ENCODE data around the gene PIRT. TPM values are rescaled to one million over a fixed set of nuclear protein-coding genes. Genes with fewer than 3 reads are reported as not detected.

Gene PIRT
- total RNA-seq, 1 donor from 2014 or later: 0.32 TPM

- Mint-ChIP-seq H3K4me3 (ENCODE audit: unreplicated experiment) (peak overlapping the region; percentile 83), H3K9me3 (ENCODE audit: unreplicated experiment) (peaks cover 4% of the 10 kb centered on the region), H3K4me1 (ENCODE audit: low read depth, unreplicated experiment) (no peaks in the 10 kb centered on the region), H3K27me3 (ENCODE audit: unreplicated experiment) (no peaks in the 10 kb centered on the region), H3K36me3 (ENCODE audit: unreplicated experiment) (peaks cover 3% of the 10 kb centered on the region), H3K27ac (ENCODE audit: unreplicated experiment) (no peak overlapping the region)
- DNase-seq: no peak
- TF ChIP-seq CTCF (IDR thresholded peaks at IDR 0.05; ENCODE audit: partially characterized antibody, unreplicated experiment): peak; percentile 40
Observed at GRCh38 chr17:10845388-10845751, 7.5 kb upstream of the PIRT start.

- Mint-ChIP-seq H3K4me1 (ENCODE audit: low read depth, unreplicated experiment) (no peaks in the 10 kb centered on the region), H3K27ac (ENCODE audit: unreplicated experiment) (no peak overlapping the region), H3K4me3 (ENCODE audit: unreplicated experiment) (peak overlapping the region; percentile 83), H3K36me3 (ENCODE audit: unreplicated experiment) (peaks cover 3% of the 10 kb centered on the region), H3K9me3 (ENCODE audit: unreplicated experiment) (peaks cover 4% of the 10 kb centered on the region), H3K27me3 (ENCODE audit: unreplicated experiment) (no peaks in the 10 kb centered on the region)
- peak; percentile 77 for DNase-seq
- TF ChIP-seq CTCF (IDR thresholded peaks at IDR 0.05; ENCODE audit: partially characterized antibody, unreplicated experiment): peak; percentile 98
Observed at GRCh38 chr17:10844621-10845387, 6.9 kb upstream of the PIRT start.

GRCh38 chr17:10843811-10844210 lies 5.9 kb upstream of the PIRT start:
- Mint-ChIP-seq H3K4me1 (ENCODE audit: low read depth, unreplicated experiment) (no peaks in the 10 kb centered on the region), H3K27me3 (ENCODE audit: unreplicated experiment) (no peaks in the 10 kb centered on the region), H3K9me3 (ENCODE audit: unreplicated experiment) (peaks cover 4% of the 10 kb centered on the region), H3K36me3 (ENCODE audit: unreplicated experiment) (peaks cover 3% of the 10 kb centered on the region), H3K27ac (ENCODE audit: unreplicated experiment) (no peak overlapping the region), H3K4me3 (ENCODE audit: unreplicated experiment) (peak overlapping the region; percentile 76)
- TF ChIP-seq CTCF (IDR thresholded peaks at IDR 0.05; ENCODE audit: partially characterized antibody, unreplicated experiment): no peak
- no peak for DNase-seq

- Mint-ChIP-seq H3K27me3 (ENCODE audit: unreplicated experiment) (no peaks in the 10 kb centered on the region), H3K27ac (ENCODE audit: unreplicated experiment) (no peak overlapping the region), H3K4me1 (ENCODE audit: low read depth, unreplicated experiment) (no peaks in the 10 kb centered on the region), H3K4me3 (ENCODE audit: unreplicated experiment) (no peak overlapping the region), H3K9me3 (ENCODE audit: unreplicated experiment) (peaks cover 8% of the 10 kb centered on the region), H3K36me3 (ENCODE audit: unreplicated experiment) (peaks cover 3% of the 10 kb centered on the region)
- TF ChIP-seq CTCF (IDR thresholded peaks at IDR 0.05; ENCODE audit: partially characterized antibody, unreplicated experiment): no peak
- DNase-seq: no peak
Observed at GRCh38 chr17:10842658-10843057, 4.8 kb upstream of the PIRT start.

GRCh38 chr17:10838682-10839081 lies 795 bp upstream of the PIRT start:
- Mint-ChIP-seq H3K4me1 (ENCODE audit: low read depth, unreplicated experiment) (no peaks in the 10 kb centered on the region), H3K36me3 (ENCODE audit: unreplicated experiment) (no peaks in the 10 kb centered on the region), H3K27me3 (ENCODE audit: unreplicated experiment) (no peaks in the 10 kb centered on the region), H3K9me3 (ENCODE audit: unreplicated experiment) (peaks cover 4% of the 10 kb centered on the region), H3K27ac (ENCODE audit: unreplicated experiment) (no peak overlapping the region), H3K4me3 (ENCODE audit: unreplicated experiment) (no peak overlapping the region)
- no peak for TF ChIP-seq CTCF (IDR thresholded peaks at IDR 0.05; ENCODE audit: partially characterized antibody, unreplicated experiment)
- no peak for DNase-seq
